ENCODE measurements around the gene TRIM68.

Gene TRIM68

DNA sequence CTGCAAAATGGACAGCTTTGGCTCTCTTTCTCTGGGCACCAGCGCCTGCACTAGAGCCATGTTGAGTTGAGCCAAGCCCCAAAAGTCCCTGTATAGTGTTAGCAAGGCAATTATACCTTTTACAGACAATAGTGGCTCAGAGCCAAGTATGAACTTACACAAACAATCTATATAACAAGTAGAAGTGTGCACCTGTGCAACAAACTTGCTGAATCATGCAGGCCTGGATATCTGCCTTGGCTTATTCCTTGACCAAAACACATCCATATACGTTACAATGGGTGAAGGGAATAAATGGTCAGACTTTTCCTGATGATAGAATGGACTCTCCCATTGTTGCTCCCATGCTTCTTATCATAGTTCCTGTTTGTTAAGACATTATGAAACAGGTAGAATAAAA, 30.3 kb downstream of the TRIM68 start:
- DNase-seq (ENCODE audit: insufficient read length, low spot score) (no peak), FAIRE-seq (no peak)
- TF ChIP-seq SPI1 (IDR thresholded peaks at IDR 0.05; ENCODE audit: low read depth, low read length) (no peak), POU2F2 (IDR thresholded peaks at IDR 0.05; ENCODE audit: low read depth, low read length) (no peak), PAX5 (IDR thresholded peaks at IDR 0.05; ENCODE audit: insufficient read depth, low read length, severe bottlenecking) (no peak), POLR2A (IDR thresholded peaks at IDR 0.05; ENCODE audit: low read depth, low read length) (no peak), POLR2AphosphoS5 (IDR thresholded peaks at IDR 0.05; ENCODE audit: low read depth, low read length) (no peak), TAF1 (IDR thresholded peaks at IDR 0.05; ENCODE audit: low read depth, low read length) (no peak)

DNA sequence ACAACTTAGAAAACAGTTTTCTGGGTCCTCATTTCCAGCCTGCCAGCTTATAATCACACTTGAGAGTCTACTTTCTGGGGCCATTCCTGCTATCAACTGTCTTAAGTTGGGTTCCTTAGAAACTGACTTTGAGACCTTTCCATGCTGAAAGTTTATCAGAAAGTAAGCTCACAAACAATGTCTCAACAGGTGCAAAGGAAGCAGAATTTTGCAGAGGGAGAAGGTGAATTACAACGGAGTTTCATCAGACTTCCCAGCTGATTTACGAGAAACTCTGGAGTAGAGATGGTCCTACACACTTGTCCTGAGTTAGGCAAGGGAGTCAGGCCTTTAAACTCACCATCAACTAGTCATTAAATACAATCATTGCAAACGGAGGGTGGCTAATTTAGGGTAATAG, 31.2 kb downstream of the TRIM68 start:
- FAIRE-seq = no peak
- DNase-seq (ENCODE audit: insufficient read length, low spot score) = no peak
- TF ChIP-seq POLR2AphosphoS5 (IDR thresholded peaks at IDR 0.05; ENCODE audit: low read depth, low read length) (no peak), POLR2A (IDR thresholded peaks at IDR 0.05; ENCODE audit: low read depth, low read length) (no peak), SPI1 (IDR thresholded peaks at IDR 0.05; ENCODE audit: low read depth, low read length) (no peak), POU2F2 (IDR thresholded peaks at IDR 0.05; ENCODE audit: low read depth, low read length) (no peak), TAF1 (IDR thresholded peaks at IDR 0.05; ENCODE audit: low read depth, low read length) (no peak), PAX5 (IDR thresholded peaks at IDR 0.05; ENCODE audit: insufficient read depth, low read length, severe bottlenecking) (no peak)

DNA sequence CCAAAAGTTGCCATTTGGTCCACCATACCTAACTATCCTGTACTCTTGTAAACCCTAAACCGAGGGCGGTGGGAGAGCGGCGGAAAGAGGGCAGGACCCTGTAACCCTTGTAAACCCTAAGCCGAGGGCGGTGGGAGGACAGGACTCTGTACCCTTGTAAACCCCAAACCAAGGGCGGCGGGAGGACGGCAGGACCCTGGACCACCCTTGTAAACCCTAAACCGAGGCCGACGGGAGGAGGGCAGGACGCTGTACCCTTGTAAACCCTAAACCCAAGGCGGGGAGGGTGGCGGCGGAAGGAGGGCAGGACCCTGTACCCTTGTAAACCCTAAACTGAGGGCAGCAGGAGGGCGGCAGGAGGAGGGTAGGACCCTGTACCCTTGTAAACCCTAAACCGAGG, 39.0 kb downstream of the TRIM68 start:
- TF ChIP-seq POU2F2 (IDR thresholded peaks at IDR 0.05; ENCODE audit: low read depth, low read length) = no peak
- no peak for TF ChIP-seq TAF1 (IDR thresholded peaks at IDR 0.05; ENCODE audit: low read depth, low read length)
- TF ChIP-seq SPI1 (IDR thresholded peaks at IDR 0.05; ENCODE audit: low read depth, low read length) = no peak
- no peak for TF ChIP-seq PAX5 (IDR thresholded peaks at IDR 0.05; ENCODE audit: insufficient read depth, low read length, severe bottlenecking)
- TF ChIP-seq POLR2AphosphoS5 (IDR thresholded peaks at IDR 0.05; ENCODE audit: low read depth, low read length) = no peak
- no peak for TF ChIP-seq POLR2A (IDR thresholded peaks at IDR 0.05; ENCODE audit: low read depth, low read length)
- no peak for FAIRE-seq

DNA sequence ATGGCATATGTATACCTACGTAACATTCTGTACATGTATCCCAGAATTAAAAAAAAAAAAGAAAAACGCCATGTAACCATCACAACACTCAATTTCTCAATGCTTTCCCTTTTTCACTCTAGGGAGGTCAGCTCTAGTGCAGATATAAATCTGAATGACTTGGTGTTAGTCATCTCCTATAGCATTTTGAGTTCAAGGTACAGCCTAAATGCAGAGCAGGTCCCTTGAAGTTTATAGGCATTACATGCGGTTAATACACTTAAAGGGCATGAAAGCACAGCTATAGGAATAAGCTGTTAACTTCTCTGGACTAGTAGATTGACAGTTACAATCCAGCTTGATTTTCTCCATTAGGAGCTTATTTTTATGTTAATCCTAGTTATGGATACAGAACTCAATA, 42.7 kb downstream of the TRIM68 start:
- DNase-seq (ENCODE audit: insufficient read length, low spot score) = no peak
- FAIRE-seq = no peak
- TF ChIP-seq POU2F2 (IDR thresholded peaks at IDR 0.05; ENCODE audit: low read depth, low read length) (no peak), POLR2AphosphoS5 (IDR thresholded peaks at IDR 0.05; ENCODE audit: low read depth, low read length) (no peak), POLR2A (IDR thresholded peaks at IDR 0.05; ENCODE audit: low read depth, low read length) (no peak), TAF1 (IDR thresholded peaks at IDR 0.05; ENCODE audit: low read depth, low read length) (no peak), PAX5 (IDR thresholded peaks at IDR 0.05; ENCODE audit: insufficient read depth, low read length, severe bottlenecking) (no peak), SPI1 (IDR thresholded peaks at IDR 0.05; ENCODE audit: low read depth, low read length) (no peak)

More for the DNA sequence above, 39.0 kb downstream of the TRIM68 start:
- no peak for DNase-seq (ENCODE audit: insufficient read length, low spot score)

- no peak for FAIRE-seq
- TF ChIP-seq POLR2A (IDR thresholded peaks at IDR 0.05; ENCODE audit: low read depth, low read length) (no peak), PAX5 (IDR thresholded peaks at IDR 0.05; ENCODE audit: insufficient read depth, low read length, severe bottlenecking) (no peak), POLR2AphosphoS5 (IDR thresholded peaks at IDR 0.05; ENCODE audit: low read depth, low read length) (no peak), SPI1 (IDR thresholded peaks at IDR 0.05; ENCODE audit: low read depth, low read length) (no peak), POU2F2 (IDR thresholded peaks at IDR 0.05; ENCODE audit: low read depth, low read length) (no peak)
- no peak for DNase-seq (ENCODE audit: insufficient read length, low spot score)
Measured at GRCh38 chr11:4560467-4560866, 47.6 kb downstream of the TRIM68 start.

- DNase-seq (ENCODE audit: insufficient read length, low spot score) (no peak), FAIRE-seq (no peak)
- TF ChIP-seq POU2F2 (IDR thresholded peaks at IDR 0.05; ENCODE audit: low read depth, low read length) (no peak), SPI1 (IDR thresholded peaks at IDR 0.05; ENCODE audit: low read depth, low read length) (no peak)
Measured at GRCh38 chr11:4559527-4560440, 48.2 kb downstream of the TRIM68 start.

- no peak for FAIRE-seq
- DNase-seq (ENCODE audit: insufficient read length, low spot score) = no peak
- TF ChIP-seq POU2F2 (IDR thresholded peaks at IDR 0.05; ENCODE audit: low read depth, low read length) (no peak), POLR2A (IDR thresholded peaks at IDR 0.05; ENCODE audit: low read depth, low read length) (no peak), TAF1 (IDR thresholded peaks at IDR 0.05; ENCODE audit: low read depth, low read length) (no peak), SPI1 (IDR thresholded peaks at IDR 0.05; ENCODE audit: low read depth, low read length) (no peak), POLR2AphosphoS5 (IDR thresholded peaks at IDR 0.05; ENCODE audit: low read depth, low read length) (no peak), PAX5 (IDR thresholded peaks at IDR 0.05; ENCODE audit: insufficient read depth, low read length, severe bottlenecking) (no peak)
Measured at GRCh38 chr11:4551346-4551979, 56.6 kb downstream of the TRIM68 start.

Data from GM12891 (cell line).